Ascending aorta (tissue), 2 donors: ENCODE data around the gene RBM19. TPM values are rescaled to one million over a fixed set of nuclear protein-coding genes. Genes with fewer than 3 reads are reported as not detected.

Experiments
- DNase-seq, 2 donors: peaks; one replicate each; pipeline ENCODE4 v3.0.0-alpha.2; 2019; ENCODE audit warnings: low spot score in 2 of 2
- H3K27ac ChIP-seq, 2 donors: fragments of 200-600 bp; sonication (generic); one replicate each; pipeline ENCODE4 v1.5.1; 2016 to 2017; ENCODE audit warnings: mild to moderate bottlenecking in 1 of 2
- H3K27me3 ChIP-seq: fragments of 200-600 bp; sonication (generic); one replicate; pipeline ENCODE4 v1.5.1; 2017
- H3K36me3 ChIP-seq, 2 donors: fragments of 200-600 bp; sonication (generic); one replicate each; pipeline ENCODE4 v1.5.1; 2016
- H3K4me1 ChIP-seq, 2 donors: fragments of 200-600 bp; sonication (generic); one replicate each; pipeline ENCODE4 v1.5.1; 2016 to 2017; ENCODE audit warnings: mild to moderate bottlenecking in 1 of 2
- H3K4me3 ChIP-seq, 2 donors: fragments of 200-600 bp; sonication (generic); one replicate each; pipeline ENCODE4 v1.5.1; 2016 to 2017; ENCODE audit warnings: mild to moderate bottlenecking in 1 of 2
- H3K9me3 ChIP-seq, 2 donors: fragments of 200-600 bp; sonication (generic); one replicate each; pipeline ENCODE4 v1.5.1; 2016
- intact Hi-C: fragments of 100-400 bp; cut with DNase I; formaldehyde crosslinking; loops from one replicate; pipeline ENCODE4 v1.15.1; 2023
- total RNA-seq: library from RNA; depleted of rRNA; stranded (reverse); fragments of >200 nt; gene quantifications from one replicate; pipeline ENCODE4 v1.1.0, GENCODE V29; 2016
- TF ChIP-seq, protein P1 (sequence below), 3 experiments: fragments of 200-600 bp in 2 of 3; fragments of 450-650 bp in 1 of 3; sonication (generic) in 2 of 3; IDR thresholded peaks; one replicate each; pipeline ENCODE4 v1.5.1; 2016 to 2019; ENCODE audit warnings: antibody characterized with exemption in 3 of 3, mild to moderate bottlenecking in 1 of 3, moderate library complexity in 1 of 3

RBM19 gene
- total RNA-seq, 1 donor from 2014 or later: 22.8 TPM

GRCh38 chr12:113980054-113980453 is 13.9 kb upstream of the RBM19 start:
- intact Hi-C loops: loop anchor here (1.0 to 5.0 kb wide), 2 partner anchors 528 to 1937 kb away; no protein-coding TSS in a partner anchor
- Histone ChIP-seq H3K4me3 (no peak overlapping the region), H3K9me3 (no peaks in the 10 kb centered on the region), H3K36me3 (no peaks in the 10 kb centered on the region), H3K27me3 (no peaks in the 10 kb centered on the region), H3K4me1 (no peaks in the 10 kb centered on the region), H3K27ac (no peak overlapping the region)
- TF ChIP-seq, protein P1, sequence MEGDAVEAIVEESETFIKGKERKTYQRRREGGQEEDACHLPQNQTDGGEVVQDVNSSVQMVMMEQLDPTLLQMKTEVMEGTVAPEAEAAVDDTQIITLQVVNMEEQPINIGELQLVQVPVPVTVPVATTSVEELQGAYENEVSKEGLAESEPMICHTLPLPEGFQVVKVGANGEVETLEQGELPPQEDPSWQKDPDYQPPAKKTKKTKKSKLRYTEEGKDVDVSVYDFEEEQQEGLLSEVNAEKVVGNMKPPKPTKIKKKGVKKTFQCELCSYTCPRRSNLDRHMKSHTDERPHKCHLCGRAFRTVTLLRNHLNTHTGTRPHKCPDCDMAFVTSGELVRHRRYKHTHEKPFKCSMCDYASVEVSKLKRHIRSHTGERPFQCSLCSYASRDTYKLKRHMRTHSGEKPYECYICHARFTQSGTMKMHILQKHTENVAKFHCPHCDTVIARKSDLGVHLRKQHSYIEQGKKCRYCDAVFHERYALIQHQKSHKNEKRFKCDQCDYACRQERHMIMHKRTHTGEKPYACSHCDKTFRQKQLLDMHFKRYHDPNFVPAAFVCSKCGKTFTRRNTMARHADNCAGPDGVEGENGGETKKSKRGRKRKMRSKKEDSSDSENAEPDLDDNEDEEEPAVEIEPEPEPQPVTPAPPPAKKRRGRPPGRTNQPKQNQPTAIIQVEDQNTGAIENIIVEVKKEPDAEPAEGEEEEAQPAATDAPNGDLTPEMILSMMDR (IDR thresholded peaks at IDR 0.05): no peak
- no peak for DNase-seq

DNA sequence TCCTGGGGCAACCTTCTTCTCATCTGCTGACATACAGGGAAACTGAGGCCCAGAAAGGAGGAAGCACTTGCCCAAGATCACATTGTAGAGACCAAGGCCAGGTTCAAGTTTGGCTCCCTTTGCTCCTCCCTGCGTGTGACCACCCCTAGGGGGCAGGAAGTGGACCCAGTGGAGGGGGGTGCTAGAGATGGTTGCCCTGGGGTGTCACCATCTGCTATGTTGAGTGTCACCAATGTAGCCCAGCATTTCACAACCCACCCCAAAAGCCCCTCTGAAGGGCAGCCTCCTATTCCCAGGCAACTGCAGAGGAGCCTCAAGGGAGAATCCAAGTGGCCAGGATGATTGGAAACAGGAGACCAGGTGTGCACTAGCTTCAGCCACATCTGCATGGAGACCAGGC is 12.0 kb upstream of the RBM19 start:
- H3K36me3 ChIP-seq: no peaks in the 10 kb centered on the region
- TF ChIP-seq, protein P1 (IDR thresholded peaks at IDR 0.05): no peak
- DNase-seq: no peak
- no peaks in the 10 kb centered on the region for H3K27me3 ChIP-seq
- H3K4me3 ChIP-seq: no peak overlapping the region
- H3K9me3 ChIP-seq: no peaks in the 10 kb centered on the region
- H3K27ac ChIP-seq: no peak overlapping the region
- H3K4me1 ChIP-seq: no peaks in the 10 kb centered on the region
- intact Hi-C loops: no loop called here

- intact Hi-C loops: no loop called here
- no peak overlapping the region for H3K27ac ChIP-seq
- TF ChIP-seq, protein P1 (IDR thresholded peaks at IDR 0.05): no peak
- DNase-seq: no peak
- H3K4me1 ChIP-seq: no peaks in the 10 kb centered on the region
- H3K36me3 ChIP-seq: no peaks in the 10 kb centered on the region
- no peak overlapping the region for H3K4me3 ChIP-seq
- no peaks in the 10 kb centered on the region for H3K27me3 ChIP-seq
- H3K9me3 ChIP-seq: no peaks in the 10 kb centered on the region
Measured at GRCh38 chr12:113974006-113974405, 7.9 kb upstream of the RBM19 start.

- Histone ChIP-seq H3K27ac (no peak overlapping the region), H3K27me3 (no peaks in the 10 kb centered on the region), H3K9me3 (no peaks in the 10 kb centered on the region), H3K36me3 (no peaks in the 10 kb centered on the region), H3K4me1 (no peaks in the 10 kb centered on the region), H3K4me3 (no peak overlapping the region)
- no peak for DNase-seq
- intact Hi-C loops: no loop called here
- TF ChIP-seq, protein P1 (IDR thresholded peaks at IDR 0.05): no peak
Measured at GRCh38 chr12:113973109-113973904, 7.2 kb upstream of the RBM19 start.

GRCh38 chr12:113971392-113971791 is 5.3 kb upstream of the RBM19 start:
- no peak overlapping the region for H3K27ac ChIP-seq
- TF ChIP-seq, protein P1 (IDR thresholded peaks at IDR 0.05): no peak
- no peaks in the 10 kb centered on the region for H3K36me3 ChIP-seq
- H3K27me3 ChIP-seq: no peaks in the 10 kb centered on the region
- DNase-seq: no peak
- intact Hi-C loops: no loop called here
- H3K4me3 ChIP-seq: no peak overlapping the region
- no peaks in the 10 kb centered on the region for H3K4me1 ChIP-seq
- H3K9me3 ChIP-seq: no peaks in the 10 kb centered on the region
